ENCODE results near the gene WDR86.

GRCh38 chr7:151389096-151389767 lies 20.6 kb downstream of the WDR86 start:
- no peak for TF ChIP-seq CTCF (conservative IDR thresholded peaks at IDR 0.05; ENCODE audit: low read depth, low read length)
- TF ChIP-seq EZH2 (IDR thresholded peaks at IDR 0.05; ENCODE audit: borderline replicate concordance, low read depth, low read length, poor library complexity, severe bottlenecking): no peak

Data from A673 (cell line).